OCI-LY3 (cell line): ENCODE measurements around the gene ANKRD11.

Source experiments
- H2AFZ ChIP-seq: fragments of 200-600, 300-600 bp; shearing (Covaris generic); 2 replicates; pipeline ENCODE4 v1.6.0; 2014; ENCODE audit warnings: antibody characterized with exemption, low read depth, low read length
- H3K27ac ChIP-seq: fragments of 200-600, 300-600 bp; sonication (generic); 2 replicates; pipeline ENCODE4 v1.5.1; 2014; ENCODE audit warnings: mild to moderate bottlenecking, low read length, moderate library complexity, mixed read lengths
- H3K27me3 ChIP-seq: fragments of 200-600, 300-600 bp; sonication (generic); 2 replicates; pipeline ENCODE4 v1.6.1; 2014; ENCODE audit warnings: low read depth, low read length, mixed read lengths
- H3K36me3 ChIP-seq: fragments of 200-600, 300-600 bp; sonication (generic); replicated peaks from 2 replicates; pipeline ENCODE3; 2014; ENCODE audit warnings: low read depth, low read length, mixed read lengths
- H3K4me1 ChIP-seq: fragments of 300-600, 200-600 bp; sonication (generic); 2 replicates; pipeline ENCODE4 v1.6.1; 2014; ENCODE audit warnings: low read length, mixed read lengths
- H3K4me2 ChIP-seq: fragments of 200-600, 300-600 bp; sonication (generic); 2 replicates; pipeline ENCODE4 v1.6.1; 2014; ENCODE audit warnings: low read length, mixed read lengths
- H3K4me3 ChIP-seq: fragments of 300-600, 200-600 bp; sonication (generic); 2 replicates; pipeline ENCODE4 v1.5.1; 2014; ENCODE audit warnings: antibody characterized with exemption, mild to moderate bottlenecking, low read length, moderate library complexity
- H3K79me2 ChIP-seq: fragments of 300-600, 200-600 bp; shearing (Covaris generic); 2 replicates; pipeline ENCODE4 v1.6.1; 2014; ENCODE audit warnings: mild to moderate bottlenecking, low read length, mixed read lengths
- H3K9ac ChIP-seq: fragments of 300-600, 200-600 bp; shearing (Covaris generic); 2 replicates; pipeline ENCODE4 v1.6.0; 2014; ENCODE audit warnings: mild to moderate bottlenecking, low read length, moderate library complexity
- H3K9me3 ChIP-seq: fragments of 200-600, 300-600 bp; shearing (Covaris generic); 2 replicates; pipeline ENCODE4 v1.6.1; 2014; ENCODE audit warnings: low read length, mixed read lengths; ENCODE audit not compliant: insufficient read depth
- H4K20me1 ChIP-seq: fragments of 200-600, 300-600 bp; sonication (generic); 2 replicates; pipeline ENCODE4 v1.6.1; 2016; ENCODE audit warnings: low read length, mixed read lengths; ENCODE audit not compliant: insufficient read depth
- CTCF ChIP-seq: fragments of 200-600, 300-600 bp; sonication (generic); IDR thresholded peaks from 2 replicates; pipeline ENCODE4 v1.5.1; 2014; ENCODE audit warnings: antibody characterized with exemption, low read length, low read depth
- EZH2phosphoT487 ChIP-seq: fragments of 200-600 bp; shearing (Covaris generic); IDR thresholded peaks from 2 replicates; pipeline ENCODE4 v1.6.1; 2018; ENCODE audit warnings: antibody characterized with exemption, mixed run types, low read depth

The ANKRD11 gene

GRCh38 chr16:89361751-89362539 is 128.4 kb downstream of the ANKRD11 start:
- Histone ChIP-seq H3K27ac (peak overlapping the region; percentile 0; the same call in 1 of the 2 replicates), H3K4me1 (peaks cover 34% of the 10 kb centered on the region), H3K27me3 (no peaks in the 10 kb centered on the region), H3K36me3 (peaks cover 8% of the 10 kb centered on the region), H3K79me2 (peaks cover 97% of the 10 kb centered on the region), H3K4me2 (peak overlapping the region; percentile 48), H2AFZ (no peak overlapping the region), H3K9ac (no peak overlapping the region), H3K9me3 (no peaks in the 10 kb centered on the region), H3K4me3 (peak overlapping the region; percentile 7), H4K20me1 (peaks cover 98% of the 10 kb centered on the region)
- no peak for TF ChIP-seq EZH2phosphoT487
- no peak for TF ChIP-seq CTCF

- TF ChIP-seq EZH2phosphoT487: no peak
- TF ChIP-seq CTCF: no peak
- Histone ChIP-seq H3K9me3 (no peaks in the 10 kb centered on the region), H3K79me2 (peaks cover 95% of the 10 kb centered on the region), H3K27ac (no peak overlapping the region), H3K4me3 (no peak overlapping the region), H3K4me2 (peak overlapping the region; percentile 48), H3K9ac (no peak overlapping the region), H3K36me3 (peaks cover 8% of the 10 kb centered on the region), H4K20me1 (peaks cover 97% of the 10 kb centered on the region), H3K4me1 (peaks cover 34% of the 10 kb centered on the region), H3K27me3 (no peaks in the 10 kb centered on the region), H2AFZ (no peak overlapping the region)
Measured at GRCh38 chr16:89360760-89361435, 129.5 kb downstream of the ANKRD11 start.

GRCh38 chr16:89359264-89360147 is 130.9 kb downstream of the ANKRD11 start:
- Histone ChIP-seq H3K27ac (no peak overlapping the region), H4K20me1 (peaks cover 97% of the 10 kb centered on the region), H3K4me1 (peaks cover 30% of the 10 kb centered on the region), H3K9ac (no peak overlapping the region), H3K79me2 (peaks cover 95% of the 10 kb centered on the region), H3K36me3 (peaks cover 8% of the 10 kb centered on the region), H3K4me3 (no peak overlapping the region), H3K4me2 (no peak overlapping the region), H3K27me3 (no peaks in the 10 kb centered on the region), H2AFZ (no peak overlapping the region), H3K9me3 (no peaks in the 10 kb centered on the region)
- TF ChIP-seq EZH2phosphoT487 (no peak), CTCF (no peak)
